Lower leg skin (tissue), 4 donors: ENCODE measurements around the gene ARHGEF4. TPM values are rescaled to one million over a fixed set of nuclear protein-coding genes. Genes with fewer than 3 reads are reported as not detected.

Experiments
- DNase-seq, 2 donors: peaks; one replicate each; pipeline ENCODE4 v3.0.0-alpha.2; 2019; ENCODE audit warnings: low spot score in 2 of 2
- H3K4me3 ChIP-seq: fragments of 200-600 bp; sonication (generic); 2 replicates; pipeline ENCODE4 v1.5.1; 2017; ENCODE audit warnings: mild to moderate bottlenecking, low read depth; ENCODE audit not compliant: poor library complexity, severe bottlenecking
- CTCF ChIP-seq, 3 donors: fragments of 450-650 bp; IDR thresholded peaks; one replicate each; pipeline ENCODE4 v1.5.1; 2016; ENCODE audit warnings: antibody characterized with exemption in 3 of 3, mild to moderate bottlenecking in 3 of 3, moderate library complexity in 2 of 3
- POLR2A ChIP-seq, 2 donors: fragments of 450-650 bp; IDR thresholded peaks; one replicate each; pipeline ENCODE4 v1.6.1; 2016 to 2017; ENCODE audit warnings: antibody characterized with exemption in 2 of 2, mild to moderate bottlenecking in 1 of 2, moderate library complexity in 1 of 2
- whole genome bisulfite sequencing, 2 donors: methylation state at CpG; one replicate each; pipeline ENCODE4 v1.1.5; 2018; 5-methylcytosine and 5-hydroxymethylcytosine counted together
- intact Hi-C: fragments of 100-400 bp; cut with DNase I; formaldehyde crosslinking; loops from one replicate; pipeline ENCODE4 v1.15.0; 2023; ENCODE audit warnings: low total_unique reads
- total RNA-seq, 4 donors: library from RNA; depleted of rRNA; stranded (reverse); fragments of >200 nt; gene quantifications; one replicate each; pipeline ENCODE4 v1.1.0, GENCODE V29; 2016

ARHGEF4 gene
- total RNA-seq, 4 donors from 2014 or later: 106 to 220 (median 120) TPM

GRCh38 chr2:130826821-130827501 lies 9.8 kb upstream of the ARHGEF4 start:
- WGBS, 2 donors: 67 to 77% methylated on average over 7 of the region's 7 CpGs
- intact Hi-C loops: no loop called here
- H3K4me3 ChIP-seq: no peak overlapping the region
- TF ChIP-seq POLR2A (IDR thresholded peaks at IDR 0.05) (no peak), CTCF (IDR thresholded peaks at IDR 0.05) (no peak)
- no peak for DNase-seq

- TF ChIP-seq POLR2A (IDR thresholded peaks at IDR 0.05) (no peak), CTCF (IDR thresholded peaks at IDR 0.05) (no peak)
- no peak for DNase-seq
- 67 to 76% methylated on average over 13 to 15 of the region's 15 CpGs for WGBS, 2 donors
- H3K4me3 ChIP-seq: no peak overlapping the region
- intact Hi-C loops: no loop called here
These were observed 9.0 kb upstream of the ARHGEF4 start for GRCh38 chr2:130827502-130828251.

- WGBS, 2 donors: 81 to 91% methylated on average over 4 to 5 of the region's 5 CpGs
- DNase-seq: no peak
- TF ChIP-seq POLR2A (IDR thresholded peaks at IDR 0.05) (no peak), CTCF (IDR thresholded peaks at IDR 0.05) (no peak)
- H3K4me3 ChIP-seq: no peak overlapping the region
- intact Hi-C loops: no loop called here
These were observed 8.3 kb upstream of the ARHGEF4 start for GRCh38 chr2:130828461-130828860.

- 71 to 96% methylated on average over 9 to 10 of the region's 10 CpGs for WGBS, 2 donors
- no peak for DNase-seq
- intact Hi-C loops: no loop called here
- no peak overlapping the region for H3K4me3 ChIP-seq
- no peak for TF ChIP-seq POLR2A (IDR thresholded peaks at IDR 0.05)
- TF ChIP-seq CTCF (IDR thresholded peaks at IDR 0.05): no peak
These were observed 7.7 kb upstream of the ARHGEF4 start for GRCh38 chr2:130829015-130829414.

GRCh38 chr2:130830538-130830937 lies 6.2 kb upstream of the ARHGEF4 start:
- WGBS, 2 donors: 87 to 88% methylated on average over 2 of the region's 2 CpGs

More at GRCh38 chr2:130830538-130830937, 6.2 kb upstream of the ARHGEF4 start:
- TF ChIP-seq CTCF (IDR thresholded peaks at IDR 0.05) (no peak), POLR2A (IDR thresholded peaks at IDR 0.05) (no peak)
- no peak for DNase-seq
- H3K4me3 ChIP-seq: no peak overlapping the region
- intact Hi-C loops: loop anchor here (1.0 kb wide), 1 partner anchor 15 kb away; no protein-coding TSS in a partner anchor
